Stimulated activated naive B cell treated with anti-CD40 and anti-IgM and Interleukin-4, amounts not matched to agents 10 μg/mL and 1 μg/mL and 100 μg/mL, for 72 hours (primary cell): ENCODE results near the gene PPP1R37.
A peak's percentile ranks its signal among the peaks of the same experiment; 100 is the strongest.

Experiments used
- ATAC-seq, 2 donors: fragments of 150-1000 bp; cut with Tn5 transposase; replicated peaks; 2 replicates each; pipeline ENCODE4 v1.10.0; 2021; ENCODE audit warnings: moderate library complexity in 1 of 2
- DNase-seq: peaks from one replicate; pipeline ENCODE4 v3.0.0; 2021
- H3K27ac Mint-ChIP-seq: one replicate; pipeline ENCODE4 v1.8.0; 2022; ENCODE audit warnings: mild to moderate bottlenecking, mixed read lengths
- H3K27me3 Mint-ChIP-seq, 2 donors: one replicate each; pipeline ENCODE4 v1.8.0; 2022; ENCODE audit warnings: mixed read lengths in 2 of 2
- H3K36me3 Mint-ChIP-seq, 2 donors: one replicate each; pipeline ENCODE4 v1.8.0; 2022; ENCODE audit warnings: mixed read lengths in 2 of 2, mild to moderate bottlenecking in 1 of 2
- H3K4me1 Mint-ChIP-seq, 2 donors: one replicate each; pipeline ENCODE4 v1.8.0; 2022; ENCODE audit warnings: mixed read lengths in 2 of 2, mild to moderate bottlenecking in 1 of 2
- H3K4me3 Mint-ChIP-seq, 2 donors: one replicate each; pipeline ENCODE4 v1.8.0; 2022; ENCODE audit warnings: mild to moderate bottlenecking in 2 of 2, mixed read lengths in 2 of 2, moderate library complexity in 1 of 2
- H3K9me3 Mint-ChIP-seq, 2 donors: one replicate each; pipeline ENCODE4 v1.8.0; 2022; ENCODE audit warnings: mixed read lengths in 2 of 2, mild to moderate bottlenecking in 1 of 2

Gene PPP1R37

GRCh38 chr19:45121827-45122345 lies 28.9 kb downstream of the PPP1R37 start:
- H3K4me3 Mint-ChIP-seq, result no peak overlapping the region

DNA sequence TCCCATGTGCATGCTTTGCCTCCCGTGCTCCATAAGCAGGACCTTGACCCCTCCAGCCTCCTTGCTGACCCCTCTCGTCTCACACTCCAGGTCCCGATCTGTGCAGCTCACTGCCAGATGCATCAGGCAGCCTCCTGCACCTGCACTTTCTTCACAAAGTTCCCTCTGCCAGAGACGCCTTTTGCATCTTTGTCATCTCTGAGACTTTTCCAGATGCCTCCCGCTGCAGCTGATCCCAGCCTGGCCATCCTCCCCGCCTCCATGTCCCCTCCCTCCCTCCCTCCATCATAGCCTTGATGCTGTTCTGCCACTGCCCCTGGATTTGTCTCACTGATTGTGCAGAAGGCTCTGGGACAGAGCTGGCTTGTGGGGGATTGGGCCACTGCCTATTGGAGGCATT lies 29.9 kb downstream of the PPP1R37 start:
- peaks cover 53 to 76% of the 10 kb centered on the region in 2 donors for H3K4me1 Mint-ChIP-seq
- DNase-seq (no peak), ATAC-seq (no peak)
- H3K4me3 Mint-ChIP-seq, result no peak overlapping the region
- no peaks in the 10 kb centered on the region for H3K9me3 Mint-ChIP-seq
- H3K27me3 Mint-ChIP-seq, result no peaks in the 10 kb centered on the region
- H3K36me3 Mint-ChIP-seq, result peaks cover 4 to 11% of the 10 kb centered on the region in 2 donors
- no peak overlapping the region for H3K27ac Mint-ChIP-seq

More at GRCh38 chr19:45121827-45122345, 28.9 kb downstream of the PPP1R37 start:
- Mint-ChIP-seq H3K27ac (peak overlapping the region; percentile 65), H3K36me3 (peaks cover 4 to 11% of the 10 kb centered on the region in 2 donors), H3K27me3 (no peaks in the 10 kb centered on the region), H3K4me1 (peaks cover 60 to 86% of the 10 kb centered on the region in 2 donors), H3K9me3 (no peaks in the 10 kb centered on the region)
- DNase-seq (no peak), ATAC-seq (no peak)

- no peak for DNase-seq
- H3K4me3 Mint-ChIP-seq, result no peak overlapping the region
- no peaks in the 10 kb centered on the region for H3K27me3 Mint-ChIP-seq
- H3K9me3 Mint-ChIP-seq, result no peaks in the 10 kb centered on the region
- no peak overlapping the region for H3K27ac Mint-ChIP-seq
- H3K36me3 Mint-ChIP-seq, result peaks cover 6 to 11% of the 10 kb centered on the region in 2 donors
- H3K4me1 Mint-ChIP-seq, result peaks cover 49 to 75% of the 10 kb centered on the region in 2 donors
- ATAC-seq, result no peak
These were observed 30.5 kb downstream of the PPP1R37 start for GRCh38 chr19:45123440-45123850.

DNA sequence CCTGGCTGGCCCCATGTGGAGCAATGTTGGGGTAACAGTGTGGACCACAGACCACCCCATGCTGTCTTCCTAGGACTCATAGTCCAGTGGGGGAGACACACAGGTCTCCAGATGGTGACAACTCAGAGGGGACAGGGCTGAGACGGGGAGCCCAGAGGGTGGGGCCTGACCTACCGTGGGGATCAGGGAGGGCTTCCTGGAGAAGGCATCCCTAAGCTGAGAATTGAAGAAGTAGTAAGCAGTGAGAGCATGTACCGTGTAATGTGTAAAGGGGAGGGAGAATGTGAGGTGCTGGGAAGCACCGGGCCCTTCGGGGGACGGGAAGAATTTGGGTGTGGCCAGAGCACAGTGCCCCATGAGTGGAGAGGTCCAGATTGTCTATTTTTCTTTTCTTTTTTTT lies 31.0 kb downstream of the PPP1R37 start:
- peaks cover 43 to 72% of the 10 kb centered on the region in 2 donors for H3K4me1 Mint-ChIP-seq
- DNase-seq (no peak), ATAC-seq (no peak)
- H3K27ac Mint-ChIP-seq, result no peak overlapping the region
- no peak overlapping the region for H3K4me3 Mint-ChIP-seq
- peaks cover 6 to 11% of the 10 kb centered on the region in 2 donors for H3K36me3 Mint-ChIP-seq
- H3K9me3 Mint-ChIP-seq, result no peaks in the 10 kb centered on the region
- no peaks in the 10 kb centered on the region for H3K27me3 Mint-ChIP-seq

DNA sequence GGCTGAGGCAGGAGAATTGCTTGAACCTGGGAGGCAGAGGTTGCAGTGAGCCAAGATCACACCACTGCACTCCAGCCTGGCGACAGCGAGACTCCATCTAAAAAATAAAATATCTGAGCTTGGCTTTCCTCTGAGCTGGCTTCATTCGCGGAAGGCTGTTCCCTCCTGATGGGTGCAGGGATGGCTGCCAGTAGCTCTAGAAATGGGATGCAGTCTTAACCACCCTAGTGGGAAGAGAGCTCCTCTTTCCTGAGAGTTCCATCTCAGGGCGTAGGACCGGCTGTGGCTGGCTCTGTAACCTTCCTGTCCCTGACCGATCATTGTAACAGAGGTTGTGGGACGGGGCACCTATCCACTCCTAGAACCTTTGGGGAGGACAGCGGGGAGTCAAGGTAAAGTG lies 32.4 kb downstream of the PPP1R37 start:
- Mint-ChIP-seq H3K4me3 (no peak overlapping the region), H3K36me3 (peaks cover 6 to 8% of the 10 kb centered on the region in 2 donors), H3K9me3 (no peaks in the 10 kb centered on the region), H3K27me3 (no peaks in the 10 kb centered on the region), H3K4me1 (peaks cover 38 to 60% of the 10 kb centered on the region in 2 donors), H3K27ac (no peak overlapping the region)
- DNase-seq (no peak), ATAC-seq (no peak)

DNA sequence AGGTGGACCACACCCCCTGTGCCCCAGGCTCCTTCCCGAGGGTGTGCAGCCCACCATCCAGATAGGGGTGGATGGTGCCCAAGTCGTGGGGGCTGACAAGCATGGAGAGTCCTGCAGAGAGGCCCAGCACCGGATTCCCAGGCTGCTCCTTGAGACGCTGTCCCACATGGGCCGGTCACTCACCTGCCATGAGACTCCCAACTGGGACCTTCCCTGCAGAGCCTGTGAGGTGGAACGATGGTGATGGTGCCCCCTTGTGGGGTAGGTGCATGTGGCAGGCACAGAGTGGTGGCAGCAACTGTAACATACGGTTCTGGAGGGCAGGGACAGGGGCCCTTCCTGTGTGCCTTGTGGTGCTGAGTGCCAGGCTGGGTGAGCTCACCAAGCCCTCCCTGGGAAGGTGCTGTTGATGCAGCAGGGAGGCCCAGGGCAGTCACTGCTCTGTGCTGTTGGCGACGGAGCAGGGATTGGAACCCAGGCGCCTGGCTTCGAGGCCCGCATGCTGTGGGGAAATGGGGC lies 33.1 kb downstream of the PPP1R37 start:
- no peaks in the 10 kb centered on the region for H3K9me3 Mint-ChIP-seq
- no peaks in the 10 kb centered on the region for H3K27me3 Mint-ChIP-seq
- DNase-seq, result peak; percentile 47
- peaks cover 36 to 60% of the 10 kb centered on the region in 2 donors for H3K4me1 Mint-ChIP-seq
- H3K36me3 Mint-ChIP-seq, result peaks cover 6 to 7% of the 10 kb centered on the region in 2 donors
- peak overlapping the region; percentile 20 for H3K27ac Mint-ChIP-seq
- H3K4me3 Mint-ChIP-seq, result no peak overlapping the region
- ATAC-seq, result peak; percentile 87 to 93

DNA sequence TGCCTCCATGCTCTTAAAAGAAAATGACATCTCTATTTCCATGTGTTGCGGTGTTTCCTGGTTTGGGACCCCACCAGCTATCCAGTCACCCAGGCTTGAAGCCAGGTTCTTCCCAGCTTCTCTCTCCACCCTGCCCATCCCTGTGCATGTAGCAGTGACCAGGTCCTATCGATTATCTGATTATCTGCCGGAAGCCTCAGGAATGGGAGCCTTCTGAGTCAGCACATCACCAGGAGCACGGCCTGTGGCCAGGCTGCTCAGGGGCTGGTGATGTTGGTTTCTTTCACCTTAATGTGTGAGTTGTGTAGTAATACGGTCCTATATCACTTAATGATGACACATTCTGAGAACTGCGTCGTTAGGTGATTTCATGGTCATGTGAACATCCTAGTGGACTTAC lies 33.7 kb downstream of the PPP1R37 start:
- Mint-ChIP-seq H3K4me3 (no peak overlapping the region), H3K27me3 (no peaks in the 10 kb centered on the region), H3K27ac (no peak overlapping the region), H3K4me1 (peaks cover 35 to 58% of the 10 kb centered on the region in 2 donors), H3K9me3 (no peaks in the 10 kb centered on the region), H3K36me3 (peaks cover 6 to 7% of the 10 kb centered on the region in 2 donors)
- no peak for DNase-seq
- ATAC-seq, result no peak

GRCh38 chr19:45128146-45128545 lies 35.2 kb downstream of the PPP1R37 start:
- Mint-ChIP-seq H3K4me3 (no peak overlapping the region), H3K9me3 (no peaks in the 10 kb centered on the region), H3K4me1 (peaks cover 27 to 44% of the 10 kb centered on the region in 2 donors), H3K27ac (no peak overlapping the region), H3K27me3 (no peaks in the 10 kb centered on the region), H3K36me3 (peaks cover 4 to 6% of the 10 kb centered on the region in 2 donors)
- DNase-seq (no peak), ATAC-seq (no peak)

DNA sequence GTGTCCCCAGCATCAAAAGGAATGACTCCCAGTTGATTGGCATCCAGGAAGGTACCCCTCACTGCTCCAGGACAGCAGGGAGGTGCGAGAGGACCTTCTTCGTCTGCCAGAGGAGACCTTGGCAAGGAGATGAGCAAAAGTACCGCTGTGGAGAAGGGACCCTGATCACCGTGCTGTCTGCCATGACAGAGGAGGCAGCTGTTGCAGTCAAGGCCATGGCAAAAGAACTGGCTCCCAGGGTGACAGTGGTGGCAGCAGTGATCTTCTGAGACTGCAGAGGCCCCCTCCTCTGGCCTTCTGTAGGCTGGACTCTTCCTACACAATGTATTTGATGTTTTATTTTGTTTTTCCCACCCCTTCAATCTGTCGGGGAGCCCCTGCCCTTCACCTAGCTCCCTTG lies 35.8 kb downstream of the PPP1R37 start:
- no peak for DNase-seq
- Mint-ChIP-seq H3K36me3 (peaks cover 3 to 4% of the 10 kb centered on the region in 2 donors), H3K27me3 (no peaks in the 10 kb centered on the region), H3K27ac (no peak overlapping the region), H3K9me3 (no peaks in the 10 kb centered on the region), H3K4me1 (peaks cover 29 to 44% of the 10 kb centered on the region in 2 donors), H3K4me3 (no peak overlapping the region)
- ATAC-seq, result no peak

- peaks cover 0 to 2% of the 10 kb centered on the region in 2 donors for H3K36me3 Mint-ChIP-seq
- H3K4me3 Mint-ChIP-seq, result no peak overlapping the region
- ATAC-seq, result no peak
These were observed 37.3 kb downstream of the PPP1R37 start for GRCh38 chr19:45130236-45130635.

GRCh38 chr19:45130888-45131615 lies 38.1 kb downstream of the PPP1R37 start:
- ATAC-seq (peak; percentile 34 to 35), DNase-seq (no peak)
- no peak overlapping the region for H3K27ac Mint-ChIP-seq
- H3K36me3 Mint-ChIP-seq, result peaks cover 0 to 2% of the 10 kb centered on the region in 2 donors
- no peaks in the 10 kb centered on the region for H3K9me3 Mint-ChIP-seq
- no peak overlapping the region for H3K4me3 Mint-ChIP-seq
- no peaks in the 10 kb centered on the region for H3K27me3 Mint-ChIP-seq
- H3K4me1 Mint-ChIP-seq, result peaks cover 29 to 47% of the 10 kb centered on the region in 2 donors

More at GRCh38 chr19:45130236-45130635, 37.3 kb downstream of the PPP1R37 start:
- no peaks in the 10 kb centered on the region for H3K9me3 Mint-ChIP-seq
- H3K27ac Mint-ChIP-seq, result no peak overlapping the region
- peaks cover 34 to 47% of the 10 kb centered on the region in 2 donors for H3K4me1 Mint-ChIP-seq
- DNase-seq, result no peak
- H3K27me3 Mint-ChIP-seq, result no peaks in the 10 kb centered on the region

GRCh38 chr19:45133661-45134060 lies 40.7 kb downstream of the PPP1R37 start:
- ATAC-seq (no peak), DNase-seq (no peak)
- Mint-ChIP-seq H3K4me1 (peaks cover 40 to 56% of the 10 kb centered on the region in 2 donors), H3K4me3 (no peak overlapping the region), H3K9me3 (no peaks in the 10 kb centered on the region), H3K27me3 (no peaks in the 10 kb centered on the region), H3K27ac (peak overlapping the region; percentile 85), H3K36me3 (peaks cover 0 to 8% of the 10 kb centered on the region in 2 donors)

DNA sequence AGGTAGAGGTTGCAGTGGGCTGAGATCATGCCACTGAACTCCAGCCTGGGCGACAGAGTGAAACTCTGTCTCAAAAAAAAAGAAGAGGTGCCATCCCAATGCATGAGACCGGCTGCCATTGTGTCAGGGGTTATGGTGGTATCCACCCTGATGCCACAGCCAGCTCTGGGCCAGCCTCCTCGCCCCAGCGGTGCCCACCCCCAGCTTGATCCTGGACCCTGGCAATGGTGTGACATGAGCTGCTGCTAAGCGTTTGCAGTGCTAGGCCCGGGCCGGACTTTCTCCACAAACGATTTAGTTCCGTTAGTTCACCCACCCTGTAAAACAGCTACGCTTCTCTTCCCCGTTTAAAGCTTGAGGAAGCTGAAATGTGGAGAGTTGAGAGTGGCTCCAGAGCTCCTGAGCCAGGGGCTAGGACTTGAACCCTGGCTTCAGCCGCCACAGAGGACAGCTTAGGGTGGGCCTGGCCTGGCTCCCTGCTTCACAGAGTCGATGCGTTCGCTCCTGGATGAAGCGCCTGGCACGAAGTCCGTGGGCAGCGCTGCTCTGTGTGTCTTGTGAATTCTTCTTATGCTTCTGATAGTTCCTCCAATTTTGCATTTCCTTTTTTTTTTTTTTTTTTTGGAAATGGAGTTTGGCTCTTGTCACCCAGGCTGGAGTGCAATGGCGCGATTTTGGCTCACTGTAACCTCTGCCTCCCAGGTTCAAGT lies 42.4 kb downstream of the PPP1R37 start:
- H3K36me3 Mint-ChIP-seq, result peaks cover 2 to 9% of the 10 kb centered on the region in 2 donors
- ATAC-seq, result no peak
- H3K9me3 Mint-ChIP-seq, result no peaks in the 10 kb centered on the region
- no peaks in the 10 kb centered on the region for H3K27me3 Mint-ChIP-seq
- peaks cover 40 to 56% of the 10 kb centered on the region in 2 donors for H3K4me1 Mint-ChIP-seq
- H3K4me3 Mint-ChIP-seq, result no peak overlapping the region
- H3K27ac Mint-ChIP-seq, result peak overlapping the region; percentile 85
- DNase-seq, result no peak

DNA sequence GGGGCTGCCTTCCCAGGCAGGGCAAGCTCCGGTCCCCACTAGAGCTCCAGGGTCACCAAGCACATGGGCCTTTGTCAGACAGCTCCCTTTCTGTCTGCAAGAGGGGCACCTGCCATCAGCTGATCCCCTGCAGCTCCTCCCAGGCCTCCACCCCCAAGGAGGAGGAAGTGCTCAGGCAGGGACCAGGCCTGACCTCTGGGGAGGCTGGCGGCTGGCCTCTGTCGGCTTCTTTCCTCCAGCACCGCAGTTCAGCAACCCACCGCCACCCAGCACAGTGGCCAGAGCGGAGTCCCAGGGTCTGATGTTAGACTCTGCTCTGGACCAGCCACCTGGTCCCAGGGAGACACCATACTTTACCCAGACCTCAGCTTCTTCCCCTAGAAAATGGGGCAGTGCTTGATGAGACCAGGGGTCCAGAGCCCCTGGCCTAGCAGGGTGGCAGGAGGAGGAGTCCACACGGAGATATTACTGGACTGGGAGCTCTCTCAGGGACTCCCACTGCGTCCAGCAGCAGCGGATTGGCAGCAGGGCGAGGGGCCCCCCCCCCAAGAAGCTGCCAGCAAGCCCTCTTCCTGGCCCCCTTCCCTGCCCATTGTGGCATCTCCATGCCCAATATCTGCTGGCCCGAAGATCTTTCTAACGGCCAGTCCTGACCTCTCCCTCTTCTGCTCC lies 43.7 kb downstream of the PPP1R37 start:
- no peaks in the 10 kb centered on the region for H3K27me3 Mint-ChIP-seq
- no peaks in the 10 kb centered on the region for H3K9me3 Mint-ChIP-seq
- H3K27ac Mint-ChIP-seq, result peak overlapping the region; percentile 72
- peaks cover 34 to 50% of the 10 kb centered on the region in 2 donors for H3K4me1 Mint-ChIP-seq
- ATAC-seq, result peak; percentile 32 to 38
- H3K36me3 Mint-ChIP-seq, result peaks cover 14 to 17% of the 10 kb centered on the region in 2 donors
- no peak for DNase-seq
- peak overlapping the region; percentile 68 to 71 for H3K4me3 Mint-ChIP-seq
